Measurements from ENCODE around the gene FBXL17. TPM values are rescaled to one million over a fixed set of nuclear protein-coding genes. Genes with fewer than 3 reads are reported as not detected.

Gene FBXL17
- total and polyA plus RNA-seq, 2 of the 13 experiments (the other 11 are each of a cell fraction or from before 2014, with no cell fraction given) = 3.0 to 7.9 TPM

GRCh38 chr5:107900721-107901120 is 481.2 kb downstream of the FBXL17 start (continued):
- TF ChIP-seq ZNF639 (CRISPR knock-in tag; conservative IDR thresholded peaks at IDR 0.05) = no peak
- no peak for TF ChIP-seq HDAC1 (CRISPR knock-in tag; IDR thresholded peaks at IDR 0.05)
- TF ChIP-seq HHEX (CRISPR knock-in tag; IDR thresholded peaks at IDR 0.05) = no peak
- TF ChIP-seq KLF11 (CRISPR knock-in tag; IDR thresholded peaks at IDR 0.05) = no peak
- TF ChIP-seq HMG20A (CRISPR knock-in tag; IDR thresholded peaks at IDR 0.05; ENCODE audit: borderline replicate concordance) = no peak
- no peak for TF ChIP-seq NFRKB (IDR thresholded peaks at IDR 0.05)
- TF ChIP-seq, protein P1, sequence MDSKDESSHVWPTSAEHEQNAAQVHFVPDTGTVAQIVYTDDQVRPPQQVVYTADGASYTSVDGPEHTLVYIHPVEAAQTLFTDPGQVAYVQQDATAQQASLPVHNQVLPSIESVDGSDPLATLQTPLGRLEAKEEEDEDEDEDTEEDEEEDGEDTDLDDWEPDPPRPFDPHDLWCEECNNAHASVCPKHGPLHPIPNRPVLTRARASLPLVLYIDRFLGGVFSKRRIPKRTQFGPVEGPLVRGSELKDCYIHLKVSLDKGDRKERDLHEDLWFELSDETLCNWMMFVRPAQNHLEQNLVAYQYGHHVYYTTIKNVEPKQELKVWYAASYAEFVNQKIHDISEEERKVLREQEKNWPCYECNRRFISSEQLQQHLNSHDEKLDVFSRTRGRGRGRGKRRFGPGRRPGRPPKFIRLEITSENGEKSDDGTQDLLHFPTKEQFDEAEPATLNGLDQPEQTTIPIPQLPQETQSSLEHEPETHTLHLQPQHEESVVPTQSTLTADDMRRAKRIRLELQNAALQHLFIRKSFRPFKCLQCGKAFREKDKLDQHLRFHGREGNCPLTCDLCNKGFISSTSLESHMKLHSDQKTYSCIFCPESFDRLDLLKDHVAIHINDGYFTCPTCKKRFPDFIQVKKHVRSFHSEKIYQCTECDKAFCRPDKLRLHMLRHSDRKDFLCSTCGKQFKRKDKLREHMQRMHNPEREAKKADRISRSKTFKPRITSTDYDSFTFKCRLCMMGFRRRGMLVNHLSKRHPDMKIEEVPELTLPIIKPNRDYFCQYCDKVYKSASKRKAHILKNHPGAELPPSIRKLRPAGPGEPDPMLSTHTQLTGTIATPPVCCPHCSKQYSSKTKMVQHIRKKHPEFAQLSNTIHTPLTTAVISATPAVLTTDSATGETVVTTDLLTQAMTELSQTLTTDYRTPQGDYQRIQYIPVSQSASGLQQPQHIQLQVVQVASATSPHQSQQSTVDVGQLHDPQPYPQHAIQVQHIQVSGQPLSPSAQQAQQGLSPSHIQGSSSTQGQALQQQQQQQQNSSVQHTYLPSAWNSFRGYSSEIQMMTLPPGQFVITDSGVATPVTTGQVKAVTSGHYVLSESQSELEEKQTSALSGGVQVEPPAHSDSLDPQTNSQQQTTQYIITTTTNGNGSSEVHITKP (CRISPR knock-in tag; IDR thresholded peaks at IDR 0.05; ENCODE audit: low read depth) = no peak
- TF ChIP-seq ZNF552 (CRISPR knock-in tag; IDR thresholded peaks at IDR 0.05; ENCODE audit: borderline replicate concordance) = no peak
- no peak for TF ChIP-seq KAT8 (CRISPR knock-in tag; IDR thresholded peaks at IDR 0.05)
- TF ChIP-seq ISL2 (CRISPR knock-in tag; IDR thresholded peaks at IDR 0.05) = no peak
- no peak for TF ChIP-seq ZNF792 (CRISPR knock-in tag; IDR thresholded peaks at IDR 0.05)

DNA sequence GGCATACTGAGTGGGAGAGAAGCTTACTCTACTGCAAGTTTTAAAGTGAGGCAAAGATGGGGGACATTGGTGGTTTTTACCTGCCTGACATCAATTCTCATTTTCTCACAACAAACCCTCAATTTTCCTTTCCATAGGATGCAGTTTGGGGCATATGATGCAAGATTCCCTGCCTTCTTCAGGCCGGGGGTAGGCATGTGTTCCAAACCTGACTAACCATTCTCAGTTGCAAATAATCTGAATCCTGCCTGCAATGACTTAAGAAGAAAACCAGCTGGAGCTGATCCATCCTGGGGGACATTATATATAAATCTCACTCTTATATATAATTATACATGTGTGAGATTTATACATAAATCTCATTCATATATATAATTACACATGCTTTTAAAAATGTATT is 487.5 kb downstream of the FBXL17 start:
- Histone ChIP-seq H3K4me2 (ENCODE audit: low read depth, low read length) (no peak overlapping the region), H3K27ac (ENCODE audit: extremely low read length, insufficient read depth, low read length) (no peak overlapping the region), H3K4me1 (ENCODE audit: insufficient read depth, low read length) (no peaks in the 10 kb centered on the region), H3K27me3 (ENCODE audit: control insufficient read depth in 1 of 2, insufficient read depth in 2 of 2, low read length in 2 of 2) (no peaks in the 10 kb centered on the region), H3K36me3 (replicated peaks in 1 of 2; ENCODE audit: control insufficient read depth in 1 of 2, insufficient read depth in 2 of 2, low read length in 2 of 2) (no peaks in the 10 kb centered on the region), H3K4me3 (replicated peaks in 1 of 3; ENCODE audit: insufficient read depth in 1 of 3, low read depth in 2 of 3, low read length in 3 of 3) (no peak overlapping the region), H3K9ac (ENCODE audit: insufficient read depth, low read depth, low read length) (no peak overlapping the region), H3K9me3 (ENCODE audit: low read length) (no peaks in the 10 kb centered on the region), H4K20me1 (ENCODE audit: insufficient read depth, low read length) (no peaks in the 10 kb centered on the region), H2AFZ (ENCODE audit: low read length) (no peak overlapping the region), H3K79me2 (ENCODE audit: insufficient read depth, low read length) (no peaks in the 10 kb centered on the region)
- CTCF ChIA-PET (ENCODE audit: low intra/inter-chr PET ratio, low total read pairs) = no interaction called here
- intact Hi-C loops (cut with micrococcal nuclease; ENCODE audit: unreplicated experiment) (no loop called here), in situ Hi-C loops (cut with HindIII; ENCODE audit: extremely low pct_ligation_motif_present, low pct_unique_long_range_greater_than_20kb) (no loop called here)
- no TSS peak for BruUV-seq (replicated peaks)
- FAIRE-seq (no peak), ATAC-seq (no peak), DNase-seq (ENCODE audit: low spot score) (no peak)
- 0% methylated on average over 1 of the region's 1 CpG for WGBS (ENCODE audit: low lambda C conversion rate)
- POLR2A ChIA-PET = no interaction called here
- TF ChIP-seq ZZZ3 (CRISPR knock-in tag; IDR thresholded peaks at IDR 0.05; ENCODE audit: borderline replicate concordance) (no peak), MED8 (CRISPR knock-in tag; IDR thresholded peaks at IDR 0.05; ENCODE audit: insufficient replicate concordance) (no peak), RAD51 (IDR thresholded peaks at IDR 0.05; ENCODE audit: borderline replicate concordance) (no peak), ARID4A (CRISPR knock-in tag; IDR thresholded peaks at IDR 0.05; ENCODE audit: borderline replicate concordance) (no peak)
- TF ChIP-seq, protein P2, sequence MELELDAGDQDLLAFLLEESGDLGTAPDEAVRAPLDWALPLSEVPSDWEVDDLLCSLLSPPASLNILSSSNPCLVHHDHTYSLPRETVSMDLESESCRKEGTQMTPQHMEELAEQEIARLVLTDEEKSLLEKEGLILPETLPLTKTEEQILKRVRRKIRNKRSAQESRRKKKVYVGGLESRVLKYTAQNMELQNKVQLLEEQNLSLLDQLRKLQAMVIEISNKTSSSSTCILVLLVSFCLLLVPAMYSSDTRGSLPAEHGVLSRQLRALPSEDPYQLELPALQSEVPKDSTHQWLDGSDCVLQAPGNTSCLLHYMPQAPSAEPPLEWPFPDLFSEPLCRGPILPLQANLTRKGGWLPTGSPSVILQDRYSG (CRISPR knock-in tag; IDR thresholded peaks at IDR 0.05) = no peak
